GM18520 (cell line): Measurements from ENCODE around the gene ASS1.

Source experiments
- ATAC-seq: cut with Tn5 transposase; IDR thresholded peaks from one replicate; pipeline ENCODE4 v1.9.1; 2021; ENCODE audit not compliant: unreplicated experiment

The ASS1 gene

DNA sequence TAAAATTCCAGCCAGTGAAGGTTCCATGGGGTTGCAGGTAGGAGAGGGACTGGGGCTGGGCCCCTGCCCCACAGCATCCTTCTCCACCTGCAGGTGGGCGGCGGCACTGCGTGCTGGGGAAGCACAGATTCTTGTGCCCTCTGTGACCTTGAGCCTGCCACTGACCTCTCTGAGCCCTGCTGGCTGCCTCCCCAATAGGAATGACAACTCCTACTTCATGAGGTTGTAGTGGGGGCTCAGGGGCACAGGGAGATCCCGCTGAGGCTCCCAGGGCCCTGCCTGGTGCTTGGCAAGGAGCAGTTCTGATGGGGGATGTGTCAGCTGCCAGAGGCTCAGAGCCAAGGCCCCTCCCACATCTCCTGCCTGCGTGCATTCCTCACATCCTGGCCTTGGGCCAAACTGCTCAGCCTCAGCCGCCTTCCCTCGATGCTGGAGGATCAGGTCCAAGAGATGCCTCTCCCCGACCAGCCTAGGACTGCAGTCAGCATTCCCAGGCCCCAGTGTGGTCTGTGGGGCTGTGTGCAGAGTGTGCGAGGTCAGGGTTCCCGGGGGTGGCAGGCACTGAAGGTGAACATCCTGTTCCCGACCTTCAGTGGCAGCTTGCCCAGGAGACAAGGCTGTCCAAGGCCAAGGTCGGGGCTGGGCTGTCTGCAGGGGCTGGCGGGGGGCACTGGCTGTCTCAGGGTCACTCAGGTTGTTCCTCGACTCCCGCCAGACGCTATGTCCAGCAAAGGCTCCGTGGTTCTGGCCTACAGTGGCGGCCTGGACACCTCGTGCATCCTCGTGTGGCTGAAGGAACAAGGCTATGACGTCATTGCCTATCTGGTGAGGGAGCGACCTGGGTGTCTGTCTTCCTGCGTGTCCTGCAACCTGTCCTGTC, 7.0 kb downstream of the ASS1 start:
- no peak for ATAC-seq

- ATAC-seq, result no peak
Measured at GRCh38 chr9:130452835-130453234, 8.1 kb downstream of the ASS1 start.

GRCh38 chr9:130453487-130453886, 8.7 kb downstream of the ASS1 start:
- no peak for ATAC-seq

DNA sequence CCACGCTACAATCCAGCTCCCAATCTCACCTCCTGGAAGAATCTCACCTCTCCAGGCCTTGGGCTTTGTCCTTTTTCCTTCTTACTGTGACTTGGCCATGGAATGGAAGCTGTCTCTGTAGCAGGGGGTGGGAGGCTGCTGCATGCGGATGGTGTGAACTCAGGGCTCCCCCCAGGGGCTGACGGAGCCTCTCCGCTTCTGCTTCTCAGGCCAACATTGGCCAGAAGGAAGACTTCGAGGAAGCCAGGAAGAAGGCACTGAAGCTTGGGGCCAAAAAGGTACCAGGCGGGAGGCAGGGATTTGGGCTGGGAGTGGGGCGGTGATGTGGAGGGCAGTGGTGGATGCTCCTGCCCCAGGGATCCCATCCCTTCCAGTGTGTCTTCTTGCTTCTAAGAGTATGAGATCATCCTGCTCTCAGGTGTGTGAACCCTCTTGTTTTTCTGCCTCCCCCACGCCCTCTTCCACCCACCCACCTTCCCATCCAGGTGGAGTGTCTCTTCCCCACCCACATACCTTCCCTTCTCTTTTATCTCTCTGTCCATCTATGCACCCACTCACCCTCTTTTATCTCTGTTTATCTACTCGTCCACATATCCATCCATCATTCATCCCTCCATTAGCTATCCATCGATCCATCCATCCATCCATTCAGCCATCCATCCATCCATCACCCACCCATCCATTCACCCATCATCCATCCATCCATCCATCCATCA, 9.5 kb downstream of the ASS1 start:
- no peak for ATAC-seq

DNA sequence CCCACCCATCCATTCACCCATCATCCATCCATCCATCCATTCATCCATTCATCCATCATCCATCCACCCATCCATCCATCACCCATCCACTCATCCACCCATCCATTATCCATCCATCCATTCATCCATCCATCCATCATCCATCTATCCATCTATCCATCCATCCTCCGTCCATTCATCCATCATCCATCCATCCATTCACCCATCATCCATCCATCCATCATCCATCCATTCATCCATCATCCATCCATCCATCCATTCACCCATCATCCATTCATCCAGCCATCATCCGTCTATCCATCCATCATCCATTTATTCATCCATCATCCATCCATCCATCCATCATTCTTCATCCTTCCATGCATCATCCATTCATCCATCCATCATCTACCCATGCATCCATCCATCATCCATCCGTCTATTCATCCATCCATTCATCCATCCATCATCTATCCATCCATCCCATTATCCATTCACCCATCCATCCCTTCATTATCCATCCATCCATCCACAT, 10.1 kb downstream of the ASS1 start:
- no peak for ATAC-seq

- ATAC-seq, result no peak
Measured at GRCh38 chr9:130458027-130458803, 13.5 kb downstream of the ASS1 start.

GRCh38 chr9:130458804-130459067, 14.0 kb downstream of the ASS1 start:
- no peak for ATAC-seq

- no peak for ATAC-seq
Measured at GRCh38 chr9:130459151-130459550, 14.4 kb downstream of the ASS1 start.

DNA sequence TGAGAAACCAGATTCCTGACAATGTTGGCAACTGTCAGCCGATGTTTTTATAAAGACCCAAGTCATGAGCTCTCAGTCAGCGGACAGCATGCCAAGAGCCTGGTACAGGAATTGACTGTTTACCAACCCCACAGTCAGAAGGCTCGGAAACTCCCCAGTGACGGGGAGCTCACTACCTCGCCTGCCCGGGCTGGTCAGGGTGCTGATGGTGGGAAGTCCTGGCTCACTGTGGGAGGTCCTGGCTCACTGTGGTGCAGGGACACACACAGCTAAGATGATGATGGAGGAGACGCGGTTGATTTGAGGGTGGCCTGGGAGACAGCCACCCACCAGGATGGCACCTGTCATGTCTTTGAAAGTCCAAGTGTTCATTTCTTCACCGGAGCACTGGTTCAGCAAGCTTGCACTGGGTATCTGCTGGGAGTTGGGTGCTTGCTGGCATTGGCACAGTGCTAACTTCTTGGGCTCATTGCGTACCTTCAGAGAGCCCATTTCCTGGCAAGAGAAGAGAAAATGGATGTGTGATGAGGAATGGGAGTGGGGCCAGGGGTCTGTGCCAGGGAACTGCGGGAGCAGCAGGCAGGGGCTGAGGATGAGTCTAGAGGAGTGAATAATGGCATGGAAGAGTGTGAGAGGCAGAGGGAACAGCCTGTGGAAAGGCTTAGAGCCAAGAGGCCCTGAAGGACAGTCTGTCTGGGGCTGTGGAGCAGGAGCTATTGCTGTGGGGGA, 15.3 kb downstream of the ASS1 start:
- no peak for ATAC-seq

GRCh38 chr9:130461218-130461630, 16.5 kb downstream of the ASS1 start:
- ATAC-seq, result no peak

GRCh38 chr9:130461731-130462130, 17.0 kb downstream of the ASS1 start:
- ATAC-seq, result no peak

DNA sequence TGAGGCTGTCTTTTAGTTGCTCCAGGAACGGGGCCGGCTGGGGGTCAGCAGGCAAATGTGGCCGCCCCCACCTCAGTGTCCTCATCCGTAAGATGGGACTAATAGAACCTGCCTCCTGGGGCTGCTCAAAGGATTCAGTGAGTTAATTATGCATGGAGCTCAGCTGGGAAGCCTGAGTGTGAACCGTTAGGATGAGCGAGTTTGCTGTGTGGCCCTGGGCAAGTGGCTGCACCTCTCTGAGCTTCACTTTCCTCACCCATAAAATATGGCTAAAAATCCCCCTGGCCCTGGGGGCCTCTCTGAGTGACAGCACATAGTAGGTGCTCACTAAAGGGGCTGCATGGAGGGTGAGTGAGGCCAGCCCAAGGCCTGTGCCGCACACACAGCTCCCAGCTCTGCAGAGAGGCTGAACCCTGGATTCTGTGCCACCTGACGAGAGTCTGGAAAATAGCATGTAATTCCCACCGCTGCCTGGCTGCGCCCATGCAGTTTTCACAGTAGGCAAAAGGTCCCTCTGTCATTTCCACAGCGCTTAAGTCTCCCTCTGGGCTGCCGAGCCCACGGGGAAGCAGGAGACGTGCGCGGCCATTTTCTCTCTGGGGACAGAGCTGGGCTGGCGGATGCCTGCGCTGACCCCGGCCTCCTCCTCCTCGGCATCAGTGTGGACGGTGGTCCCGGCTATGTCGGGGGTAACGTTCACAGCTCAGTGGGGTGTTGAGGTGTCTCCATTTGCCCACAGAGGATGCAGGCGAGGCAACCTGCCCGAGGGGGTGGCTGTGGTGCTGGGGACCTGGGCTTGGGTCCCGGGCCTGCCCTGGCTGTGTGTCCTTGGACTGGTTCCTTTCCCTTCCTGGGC, 18.2 kb downstream of the ASS1 start:
- ATAC-seq, result no peak

DNA sequence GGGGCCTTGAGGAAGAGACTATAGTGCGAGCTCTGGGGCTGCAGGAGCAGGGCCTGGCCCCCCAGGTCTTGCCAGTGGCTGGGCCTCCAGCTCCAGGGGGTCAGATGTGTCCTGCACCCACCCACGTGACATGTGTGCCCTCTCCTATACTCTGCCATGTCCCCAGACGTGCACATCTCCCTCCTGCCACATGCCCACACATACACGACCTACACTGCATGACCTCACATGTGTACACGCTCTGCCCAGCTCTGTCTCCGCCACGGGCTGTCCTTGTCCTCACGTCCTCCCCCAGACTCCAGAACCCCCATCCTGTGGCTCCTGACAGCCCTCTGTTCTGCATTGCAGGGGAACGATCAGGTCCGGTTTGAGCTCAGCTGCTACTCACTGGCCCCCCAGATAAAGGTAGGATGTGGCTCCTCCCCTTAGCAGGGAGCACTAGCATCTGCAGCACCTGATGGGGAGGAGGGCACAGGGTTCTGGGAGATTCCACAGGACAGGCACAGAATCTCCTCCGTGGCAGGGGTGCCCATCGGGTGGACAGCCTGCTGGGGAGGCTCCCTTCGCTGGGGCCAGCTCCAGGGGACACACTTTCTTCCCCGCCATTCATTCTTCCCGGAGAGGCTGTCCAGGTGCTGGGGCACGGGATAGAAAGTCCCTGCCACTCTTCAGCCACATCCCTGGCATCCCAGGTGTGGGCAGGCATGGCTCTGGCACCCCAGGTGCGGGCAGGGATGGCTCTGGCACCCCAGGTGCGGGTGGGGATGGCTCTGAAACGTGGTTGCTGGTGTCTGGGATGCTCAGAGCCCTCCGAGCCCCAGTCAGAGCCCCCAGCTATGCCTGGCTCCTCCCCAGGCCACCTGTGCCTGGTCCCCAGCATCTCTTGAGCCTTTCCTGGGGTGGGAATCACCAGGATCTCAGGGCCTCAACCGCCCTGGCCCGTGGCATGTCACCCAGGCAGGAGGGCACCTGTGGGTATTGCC, 19.3 kb downstream of the ASS1 start:
- ATAC-seq, result no peak

DNA sequence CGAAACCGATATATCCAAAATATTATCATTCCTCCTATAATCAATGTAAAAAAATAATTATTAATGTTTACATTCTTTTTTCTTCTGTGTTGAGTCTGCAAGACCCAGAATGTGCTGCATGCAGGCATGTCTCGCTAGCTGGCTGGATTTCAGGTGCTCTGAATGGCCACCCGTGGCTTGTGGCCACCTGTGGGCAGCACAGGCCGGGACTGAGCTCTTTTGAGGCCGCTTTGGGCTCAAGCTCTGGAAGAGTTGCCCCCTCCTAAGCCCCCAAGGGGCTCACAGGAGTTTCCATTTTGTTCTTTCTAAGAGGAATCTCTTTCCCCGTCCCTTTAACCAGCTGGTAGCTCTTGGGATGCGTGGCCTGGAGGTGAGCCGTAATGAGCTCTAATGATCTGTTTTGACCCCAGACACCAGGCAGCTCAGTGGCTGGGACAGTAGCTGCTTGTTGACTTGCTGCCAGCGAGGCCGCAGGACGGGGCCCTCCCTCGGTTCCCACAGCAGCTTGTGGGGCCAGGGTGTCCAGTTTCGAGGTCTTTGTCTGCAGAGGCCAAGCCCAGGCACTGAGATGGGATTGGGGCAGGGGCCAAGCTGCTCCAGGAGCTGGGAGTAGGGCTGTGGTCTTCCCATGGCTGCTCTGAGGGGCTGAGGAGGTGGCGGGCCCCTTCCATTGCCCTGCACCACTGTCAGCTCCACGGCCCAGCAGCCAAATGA, 20.8 kb downstream of the ASS1 start:
- no peak for ATAC-seq

DNA sequence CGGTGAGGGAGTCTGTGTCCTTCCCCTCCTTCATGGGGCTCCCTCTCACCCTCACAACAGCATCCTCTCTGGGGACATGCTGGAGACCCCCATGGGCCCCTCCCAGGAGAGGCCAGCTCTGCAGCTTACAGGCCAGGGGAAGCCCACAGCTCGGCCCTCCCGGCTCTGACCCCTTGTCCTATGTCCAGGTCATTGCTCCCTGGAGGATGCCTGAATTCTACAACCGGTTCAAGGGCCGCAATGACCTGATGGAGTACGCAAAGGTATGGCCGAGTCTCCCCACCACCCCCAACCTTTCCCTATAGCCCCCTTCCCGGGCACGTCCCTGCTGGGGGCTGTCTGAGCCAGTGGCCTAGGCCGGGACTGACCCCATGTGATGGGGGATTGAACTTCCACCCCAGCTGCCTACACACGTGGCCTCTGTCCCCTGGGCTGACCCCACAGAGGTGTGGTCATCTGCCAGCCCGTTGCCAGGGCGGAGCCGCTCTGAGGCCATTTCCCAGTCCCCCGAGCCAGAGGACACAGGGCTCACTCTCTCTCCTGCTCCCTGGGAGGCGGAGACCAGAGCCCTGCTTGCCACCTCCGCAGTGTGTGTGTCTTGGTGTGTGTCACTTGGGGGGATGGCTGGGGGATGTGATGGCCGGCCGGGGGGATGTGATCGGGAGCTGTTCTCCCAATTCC, 21.9 kb downstream of the ASS1 start:
- no peak for ATAC-seq

GRCh38 chr9:130467316-130467715, 22.6 kb downstream of the ASS1 start:
- no peak for ATAC-seq

- ATAC-seq, result no peak
Measured at GRCh38 chr9:130468566-130468965, 23.8 kb downstream of the ASS1 start.

GRCh38 chr9:130470269-130470668, 25.5 kb downstream of the ASS1 start:
- ATAC-seq, result no peak
